ENCODE measurements around the gene FBH1.

FBH1 gene

GRCh38 chr10:5968037-5968680 lies 78.1 kb downstream of the FBH1 start:
- DNase-seq (ENCODE audit: low read depth), result no peak
- no peak overlapping the region for H3K4me3 ChIP-seq (ENCODE audit: low read length)

GRCh38 chr10:5968681-5969453 lies 78.8 kb downstream of the FBH1 start:
- H3K4me3 ChIP-seq (ENCODE audit: low read length), result no peak overlapping the region
- no peak for DNase-seq (ENCODE audit: low read depth)
- no peak for TF ChIP-seq CTCF (conservative IDR thresholded peaks at IDR 0.05; ENCODE audit: low read depth, low read length)

More at GRCh38 chr10:5968037-5968680, 78.1 kb downstream of the FBH1 start:
- TF ChIP-seq CTCF (conservative IDR thresholded peaks at IDR 0.05; ENCODE audit: low read depth, low read length), result no peak

GRCh38 chr10:5970066-5970465 lies 80.0 kb downstream of the FBH1 start:
- no peak for DNase-seq (ENCODE audit: low read depth)
- TF ChIP-seq CTCF (conservative IDR thresholded peaks at IDR 0.05; ENCODE audit: low read depth, low read length), result no peak
- no peak overlapping the region for H3K4me3 ChIP-seq (ENCODE audit: low read length)

GRCh38 chr10:5970527-5970926 lies 80.5 kb downstream of the FBH1 start:
- H3K4me3 ChIP-seq (ENCODE audit: low read length), result no peak overlapping the region
- DNase-seq (ENCODE audit: low read depth), result no peak
- no peak for TF ChIP-seq CTCF (conservative IDR thresholded peaks at IDR 0.05; ENCODE audit: low read depth, low read length)

GRCh38 chr10:5971315-5971832 lies 81.3 kb downstream of the FBH1 start:
- DNase-seq (ENCODE audit: low read depth), result no peak
- no peak for TF ChIP-seq CTCF (conservative IDR thresholded peaks at IDR 0.05; ENCODE audit: low read depth, low read length)
- no peak overlapping the region for H3K4me3 ChIP-seq (ENCODE audit: low read length)

- H3K4me3 ChIP-seq (ENCODE audit: low read length), result no peak overlapping the region
- no peak for DNase-seq (ENCODE audit: low read depth)
- no peak for TF ChIP-seq CTCF (conservative IDR thresholded peaks at IDR 0.05; ENCODE audit: low read depth, low read length)
Measured at GRCh38 chr10:5971886-5972285, 81.8 kb downstream of the FBH1 start.
